Glomerular visceral epithelial cell (primary cell): ENCODE results near the gene ST8SIA6.

Experiments used
- DNase-seq: peaks from one replicate; pipeline ENCODE4 v3.0.0-alpha.2; 2016; ENCODE audit errors: extremely low spot score

The ST8SIA6 gene

GRCh38 chr10:17386021-17386420 lies 68.4 kb downstream of the ST8SIA6 start:
- no peak for DNase-seq

- no peak for DNase-seq
Measured at GRCh38 chr10:17385066-17385465, 69.3 kb downstream of the ST8SIA6 start.

GRCh38 chr10:17383801-17384555 lies 70.4 kb downstream of the ST8SIA6 start:
- DNase-seq = no peak

- no peak for DNase-seq
Measured at GRCh38 chr10:17381502-17382142, 72.8 kb downstream of the ST8SIA6 start.

DNA sequence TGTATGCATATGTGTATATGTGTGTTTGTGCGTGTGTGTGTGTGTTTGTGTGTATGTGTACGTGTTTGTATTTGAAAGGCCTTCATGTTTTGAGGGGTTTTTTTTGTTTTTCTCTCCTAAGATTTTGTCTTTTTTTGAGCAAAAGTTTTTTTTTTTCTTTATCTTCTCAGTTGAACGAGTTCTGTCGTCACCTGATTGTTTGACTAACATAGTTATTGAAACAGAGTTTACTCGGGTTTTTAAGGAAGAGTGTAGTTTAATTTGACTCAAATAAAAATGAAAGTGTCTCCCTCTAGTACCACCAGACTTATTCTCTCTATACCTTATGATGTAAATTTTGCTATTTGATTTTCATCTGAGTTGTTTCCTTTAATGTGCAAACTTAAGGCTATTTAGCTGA lies 73.5 kb downstream of the ST8SIA6 start:
- DNase-seq = no peak

- DNase-seq = no peak
Measured at GRCh38 chr10:17380016-17380415, 74.4 kb downstream of the ST8SIA6 start.

- no peak for DNase-seq
Measured at GRCh38 chr10:17379151-17379690, 75.2 kb downstream of the ST8SIA6 start.

- no peak for DNase-seq
Measured at GRCh38 chr10:17375936-17376584, 78.3 kb downstream of the ST8SIA6 start.

DNA sequence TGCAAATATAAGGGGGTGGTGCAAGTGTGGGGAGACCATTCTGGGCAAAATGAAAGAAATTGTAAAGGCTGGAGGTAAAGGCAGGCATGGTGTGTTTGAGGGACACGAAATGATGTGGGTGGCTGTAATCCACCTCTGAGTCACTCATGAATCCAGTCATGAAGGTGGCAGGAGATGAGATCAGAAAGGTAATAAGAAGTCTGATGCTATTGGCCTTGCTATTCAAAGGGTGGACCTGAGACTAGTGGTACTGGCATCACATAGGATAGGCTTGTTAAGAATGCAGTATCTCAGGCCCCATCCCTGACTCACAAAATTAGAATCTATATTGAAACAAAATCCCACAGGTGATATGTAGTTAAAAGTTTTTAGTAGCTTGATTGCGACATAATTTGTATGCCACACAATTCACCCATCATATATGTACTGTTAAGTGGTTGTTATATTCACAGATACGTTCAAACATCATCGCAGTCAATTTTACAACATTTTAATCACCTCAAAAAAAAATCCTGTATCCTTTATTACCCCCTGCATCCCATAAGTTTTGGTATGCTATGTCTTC lies 85.6 kb downstream of the ST8SIA6 start:
- no peak for DNase-seq

- DNase-seq = no peak
Measured at GRCh38 chr10:17366705-17367104, 87.7 kb downstream of the ST8SIA6 start.

GRCh38 chr10:17365402-17365801 lies 89.0 kb downstream of the ST8SIA6 start:
- no peak for DNase-seq

GRCh38 chr10:17358461-17358860 lies 95.9 kb downstream of the ST8SIA6 start:
- DNase-seq = no peak

GRCh38 chr10:17357781-17358180 lies 96.6 kb downstream of the ST8SIA6 start:
- no peak for DNase-seq

- DNase-seq = no peak
Measured at GRCh38 chr10:17356820-17357219, 97.6 kb downstream of the ST8SIA6 start.

- no peak for DNase-seq
Measured at GRCh38 chr10:17354781-17355180, 99.6 kb downstream of the ST8SIA6 start.

- DNase-seq = peak; percentile 11
Measured at GRCh38 chr10:17353568-17354300, 100.7 kb downstream of the ST8SIA6 start.

- no peak for DNase-seq
Measured at GRCh38 chr10:17352583-17352982, 101.8 kb downstream of the ST8SIA6 start.

DNA sequence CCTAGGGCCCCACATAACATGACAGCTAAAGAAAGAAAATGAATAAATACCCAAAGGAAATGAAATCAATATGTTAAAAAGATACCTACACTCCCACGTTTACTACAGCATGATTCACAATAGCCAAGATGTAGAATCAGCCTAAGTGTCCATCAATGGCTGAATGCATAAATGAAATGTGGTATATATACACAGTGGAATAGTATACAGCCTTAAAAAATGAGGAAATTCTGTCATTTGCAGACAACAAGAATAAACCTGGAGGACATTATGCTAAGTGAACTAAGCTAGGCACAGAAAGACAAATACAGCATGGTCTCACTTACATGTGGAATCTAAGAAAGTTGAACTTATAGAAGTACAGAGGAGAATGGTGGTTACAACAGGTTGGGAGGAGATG lies 102.9 kb downstream of the ST8SIA6 start:
- no peak for DNase-seq

GRCh38 chr10:17349717-17350116 lies 104.7 kb downstream of the ST8SIA6 start:
- DNase-seq = no peak

DNA sequence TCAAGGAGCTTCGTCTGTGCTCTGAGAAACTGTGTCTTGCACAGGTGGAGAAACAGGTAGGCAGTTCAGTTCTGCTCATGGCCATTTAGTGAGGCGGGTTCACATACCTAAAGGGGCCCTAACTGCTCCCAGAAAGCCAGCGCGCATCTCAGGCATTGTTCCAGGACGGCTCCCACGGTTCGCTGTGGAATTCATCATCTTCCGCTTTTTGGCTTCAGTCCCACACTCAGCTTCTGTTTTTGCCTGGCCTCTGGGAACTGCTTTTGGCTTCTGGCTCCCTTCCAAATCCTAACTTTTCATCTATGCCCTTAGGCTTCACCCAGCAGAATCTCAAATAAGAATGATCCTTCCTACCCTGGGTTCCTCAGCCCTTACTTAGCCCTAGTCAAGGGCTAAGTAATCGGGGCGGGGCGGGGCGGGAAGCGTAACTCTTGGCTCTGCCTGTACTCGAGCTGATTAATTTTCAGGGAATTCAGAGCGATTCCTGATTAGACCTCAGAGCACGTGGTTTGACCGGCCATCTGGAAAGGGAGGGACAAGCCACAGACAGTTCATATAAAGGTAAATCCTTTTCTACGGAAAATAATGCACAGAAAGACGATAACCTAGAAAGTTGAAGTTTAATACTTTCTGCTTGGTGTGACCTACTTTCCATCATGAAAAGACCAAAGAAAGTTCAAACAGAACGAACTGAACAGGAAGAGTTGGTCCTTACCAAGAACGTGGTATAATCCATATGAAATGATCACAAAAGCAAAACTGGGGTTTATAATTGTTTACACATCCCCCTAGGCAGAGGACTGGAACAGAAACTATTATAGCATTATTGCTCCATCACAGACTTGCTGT lies 105.7 kb downstream of the ST8SIA6 start:
- DNase-seq = peak; percentile 27

GRCh38 chr10:17348011-17348500 lies 106.3 kb downstream of the ST8SIA6 start:
- DNase-seq = no peak
